Measurements from ENCODE around the gene MAP7.

DNA sequence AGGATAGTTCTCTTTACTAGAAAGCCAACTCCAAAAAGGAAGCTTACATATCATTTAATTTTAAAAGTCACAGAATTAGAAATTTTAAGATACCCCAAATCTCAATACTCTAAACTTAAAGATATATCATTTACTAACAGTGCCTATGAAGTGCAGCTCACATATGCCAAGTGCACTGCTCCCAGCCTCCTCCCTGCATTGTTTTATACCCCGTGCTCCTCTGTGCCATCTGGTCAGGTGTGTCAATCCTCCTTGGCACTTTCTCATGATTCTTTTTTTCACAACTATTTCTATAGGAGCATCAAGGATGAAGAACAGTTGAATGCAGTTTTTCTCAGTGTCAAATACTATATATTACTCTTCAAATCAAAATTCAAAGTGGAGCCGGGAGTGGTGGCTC, 8.8 kb downstream of the MAP7 start:
- TF ChIP-seq PTBP1 (IDR thresholded peaks at IDR 0.05; ENCODE audit: low read depth, low read length) = no peak
- TF ChIP-seq YBX1 (IDR thresholded peaks at IDR 0.05) = no peak
- TF ChIP-seq BDP1 (IDR thresholded peaks at IDR 0.05; ENCODE audit: insufficient read depth, insufficient read length) = no peak
- no peak for TF ChIP-seq SAP30 (IDR thresholded peaks at IDR 0.05; ENCODE audit: borderline replicate concordance, insufficient read depth, low read depth, low read length, poor library complexity, severe bottlenecking)
- TF ChIP-seq GATAD2B (IDR thresholded peaks at IDR 0.05; ENCODE audit: borderline replicate concordance) = no peak
- TF ChIP-seq ZNF551 (CRISPR knock-in tag; IDR thresholded peaks at IDR 0.05) = no peak
